Measurements from ENCODE around the gene QSOX2.
"Not testable (repeated sequence)": the region's sequence is repeated elsewhere in the genome, so short reads cannot be mapped to it uniquely, and the experiment has no call there.

Gene QSOX2

DNA sequence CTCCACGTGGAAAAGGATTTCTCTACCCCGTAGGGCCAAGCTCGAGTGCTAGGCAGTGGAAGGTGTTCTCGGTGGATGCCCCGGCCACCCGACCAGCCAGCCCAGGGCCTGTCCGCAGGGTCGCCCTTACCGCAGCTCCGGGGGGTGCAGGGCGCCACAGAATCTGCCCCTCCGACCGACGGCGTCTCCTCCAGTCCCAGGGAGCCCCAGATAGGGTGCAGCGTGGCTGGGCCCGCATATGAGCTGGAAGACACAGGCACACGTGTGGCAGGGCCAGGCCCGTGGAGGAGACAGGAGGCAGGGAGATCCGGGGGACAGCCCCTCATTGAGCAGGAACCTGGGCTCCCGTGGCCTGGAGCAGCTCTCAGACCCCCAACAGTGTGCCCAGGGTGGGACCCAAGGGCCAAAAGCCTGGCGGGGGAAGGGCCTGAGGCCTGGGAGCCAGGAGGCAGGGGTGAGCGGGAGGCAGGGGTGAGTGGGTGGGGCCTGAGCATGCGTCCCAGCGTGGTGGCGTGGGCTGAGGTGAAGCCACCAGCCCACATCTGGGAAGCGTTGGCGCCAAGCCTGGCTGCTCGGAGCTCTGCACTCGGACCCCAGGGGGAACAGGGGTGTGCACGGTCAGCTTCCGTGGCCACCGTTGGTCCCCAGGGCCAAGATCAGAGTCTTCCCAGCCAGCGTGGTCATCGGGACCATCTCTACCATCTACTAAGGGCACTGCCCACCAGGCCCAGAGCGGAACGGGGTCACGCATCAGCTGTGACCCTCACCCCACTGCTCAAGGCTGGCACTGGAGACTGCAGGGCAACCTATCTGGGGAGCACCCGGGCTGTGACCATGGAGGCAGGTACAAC, 36.0 kb upstream of the QSOX2 start:
- no peak for DNase-seq

DNA sequence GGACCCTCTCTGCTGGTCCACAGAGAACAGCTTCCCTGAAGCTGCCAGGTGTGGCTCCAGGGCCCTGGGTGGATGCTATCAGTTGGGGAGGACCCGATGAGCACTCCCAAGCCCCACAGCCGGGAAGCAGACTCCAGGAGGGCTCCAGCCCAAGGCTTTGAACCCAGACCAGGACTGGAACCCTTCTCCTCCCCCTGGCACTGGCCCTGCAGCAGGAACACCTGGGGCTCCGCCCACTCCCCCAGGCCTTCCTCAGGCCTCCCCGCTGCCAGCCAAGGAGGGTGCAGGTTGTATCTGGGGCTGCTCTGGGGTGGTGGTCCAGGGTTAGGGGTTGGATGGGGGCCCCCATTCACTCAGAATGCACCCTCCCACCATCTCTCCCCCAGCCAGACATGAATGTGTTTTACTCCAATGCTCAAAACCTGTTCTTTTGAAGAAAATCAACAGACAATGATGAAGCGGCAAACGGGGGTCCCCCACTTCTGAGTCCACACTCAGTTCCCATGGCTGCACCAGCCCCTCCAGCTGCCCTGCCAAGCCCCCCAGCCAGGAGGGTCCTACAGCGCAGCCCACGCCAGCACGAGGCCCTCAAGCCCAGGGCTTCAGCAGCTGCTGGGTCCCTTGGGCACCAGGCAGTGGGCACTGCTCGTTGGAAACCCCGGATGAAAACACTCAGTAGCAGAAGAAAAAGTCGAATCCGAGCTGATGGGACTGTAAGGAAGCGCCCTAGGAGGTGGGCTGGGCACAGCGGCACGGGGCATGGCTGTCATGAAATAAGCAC, 35.1 kb upstream of the QSOX2 start:
- DNase-seq = no peak

DNA sequence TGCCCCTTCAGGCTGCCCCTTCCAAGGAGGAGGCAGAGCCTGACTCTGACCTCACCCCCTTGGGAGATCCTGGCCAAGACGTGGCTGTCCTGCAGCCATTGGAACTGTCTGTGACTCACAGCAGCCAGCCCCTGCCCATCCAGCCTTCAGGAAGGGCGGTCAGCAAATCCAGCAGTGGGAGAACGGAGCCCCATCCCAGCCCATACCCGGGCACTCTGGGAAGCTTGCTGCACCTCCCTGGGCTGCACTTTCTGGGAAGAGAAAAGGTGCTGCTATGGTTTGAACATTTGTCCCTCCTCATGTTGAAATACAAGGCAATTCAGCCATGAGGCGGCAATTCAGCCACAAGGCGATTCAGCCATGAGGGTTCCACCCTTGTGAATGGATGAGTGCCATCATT, 33.9 kb upstream of the QSOX2 start:
- DNase-seq = no peak

DNA sequence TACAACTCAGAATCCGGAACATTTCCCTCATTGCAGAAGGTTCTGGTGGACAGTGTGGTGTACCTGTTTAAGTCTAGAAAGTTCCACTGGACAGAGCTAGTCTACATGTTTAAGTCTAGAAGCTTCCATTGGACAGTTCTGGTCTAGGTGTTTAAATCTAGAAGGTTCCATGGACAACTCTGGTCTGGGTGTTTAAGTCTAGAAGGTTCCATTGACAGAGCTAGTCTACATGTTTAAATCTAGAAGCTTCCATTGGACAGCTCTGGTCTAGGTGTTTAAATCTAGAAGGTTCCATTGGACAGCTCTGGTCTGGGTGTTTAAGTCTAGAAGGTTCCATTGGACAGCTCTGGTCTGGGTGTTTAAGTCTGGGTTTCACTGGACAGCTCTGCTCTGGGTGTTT, 33.3 kb upstream of the QSOX2 start:
- no peak for DNase-seq

DNA sequence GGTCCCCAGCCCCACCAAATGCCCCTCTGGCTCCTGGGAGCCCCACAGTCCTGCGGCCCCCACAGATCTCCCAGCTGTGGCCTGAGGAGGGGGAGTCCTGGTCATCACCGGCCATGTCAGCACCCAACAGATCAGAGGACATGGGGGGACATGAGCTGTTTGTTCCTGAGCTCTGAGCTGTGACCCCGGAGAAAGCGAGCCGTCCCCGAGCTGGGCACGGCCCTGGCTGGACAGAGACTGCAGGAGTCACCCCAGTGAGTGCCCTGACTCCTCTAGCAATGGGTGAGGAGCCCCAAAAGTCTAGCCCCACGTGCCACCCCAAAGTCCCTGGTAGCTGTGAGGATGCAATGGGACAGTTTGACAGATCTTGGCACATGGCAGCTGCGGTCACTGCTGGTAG, 32.6 kb upstream of the QSOX2 start:
- no peak for DNase-seq

DNA sequence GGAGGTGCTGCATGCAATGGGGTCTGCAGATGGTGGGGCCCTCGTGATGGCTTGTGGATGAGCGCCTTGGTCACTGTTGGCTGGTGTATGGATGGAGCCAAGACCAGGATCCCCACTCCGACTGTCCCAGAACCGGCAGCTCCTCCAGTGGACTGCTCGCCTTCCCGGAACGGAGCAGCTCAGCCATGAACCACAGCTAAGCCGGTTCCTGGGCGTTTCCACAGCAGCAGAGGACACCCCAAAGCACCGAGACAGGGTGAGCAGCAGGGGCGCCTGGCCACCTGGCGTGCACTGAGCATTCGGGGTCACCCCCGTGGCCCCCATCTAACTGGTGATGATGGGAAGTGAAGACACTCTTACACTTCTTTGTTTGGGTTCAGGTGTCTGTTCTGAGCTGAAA, 32.1 kb upstream of the QSOX2 start:
- no peak for DNase-seq

DNA sequence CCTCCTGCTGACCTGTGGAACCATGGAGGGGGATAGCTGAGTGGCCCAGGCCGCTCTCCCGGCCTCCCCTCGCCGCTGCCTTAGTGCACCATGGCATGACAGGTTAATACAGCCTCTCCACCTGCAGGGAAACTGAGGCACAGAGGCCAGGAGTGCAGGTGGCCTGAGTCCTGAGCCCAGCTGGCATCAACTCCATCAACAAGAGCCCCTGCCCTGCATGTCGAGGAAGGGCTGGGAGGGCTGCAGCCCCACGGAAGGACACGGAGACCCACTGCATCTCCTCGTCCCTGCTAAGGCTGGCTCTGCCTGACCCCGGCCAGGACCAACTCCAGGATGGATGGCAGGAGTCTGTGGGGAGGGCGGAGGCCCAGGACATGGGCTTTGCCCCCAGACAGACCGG, 31.1 kb upstream of the QSOX2 start:
- no peak for DNase-seq

DNA sequence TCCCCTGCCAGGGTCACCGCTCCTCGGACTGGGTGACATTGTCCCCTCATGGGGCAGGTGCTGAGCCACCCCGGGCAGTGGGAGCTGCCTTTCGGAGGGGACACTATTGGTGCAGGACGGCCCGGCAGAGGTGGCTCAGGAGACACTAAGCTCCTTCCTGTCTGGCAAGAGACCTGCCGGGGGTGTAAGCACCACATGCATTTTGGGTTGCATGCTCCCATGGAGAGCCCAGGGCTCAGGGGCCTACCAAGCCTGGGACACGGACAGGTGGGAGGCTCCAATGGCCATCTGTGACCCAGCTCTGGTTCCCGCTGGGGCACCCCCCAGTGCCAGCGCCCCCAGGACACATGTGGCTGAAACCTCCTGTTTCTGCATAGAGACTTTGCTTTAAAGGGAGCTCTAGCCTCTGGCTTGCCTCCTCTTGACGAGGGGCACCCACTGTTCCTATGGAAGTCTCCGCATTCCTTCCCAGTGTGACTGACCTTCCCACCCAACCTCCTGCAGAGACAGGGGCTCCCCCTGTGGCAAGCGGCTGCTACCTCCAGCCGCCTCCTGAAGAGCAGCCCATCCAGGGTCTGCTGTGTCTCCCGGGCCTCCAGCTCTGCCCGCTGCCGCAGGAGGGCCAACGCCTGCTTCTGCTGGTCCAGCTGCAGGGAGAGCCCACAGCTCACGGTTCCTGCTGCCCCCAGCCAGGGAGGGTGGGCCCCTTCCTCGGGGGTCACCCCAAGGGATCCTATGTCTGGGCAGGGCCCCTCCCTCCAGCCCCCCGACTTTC, 30.2 kb upstream of the QSOX2 start:
- DNase-seq = no peak

DNA sequence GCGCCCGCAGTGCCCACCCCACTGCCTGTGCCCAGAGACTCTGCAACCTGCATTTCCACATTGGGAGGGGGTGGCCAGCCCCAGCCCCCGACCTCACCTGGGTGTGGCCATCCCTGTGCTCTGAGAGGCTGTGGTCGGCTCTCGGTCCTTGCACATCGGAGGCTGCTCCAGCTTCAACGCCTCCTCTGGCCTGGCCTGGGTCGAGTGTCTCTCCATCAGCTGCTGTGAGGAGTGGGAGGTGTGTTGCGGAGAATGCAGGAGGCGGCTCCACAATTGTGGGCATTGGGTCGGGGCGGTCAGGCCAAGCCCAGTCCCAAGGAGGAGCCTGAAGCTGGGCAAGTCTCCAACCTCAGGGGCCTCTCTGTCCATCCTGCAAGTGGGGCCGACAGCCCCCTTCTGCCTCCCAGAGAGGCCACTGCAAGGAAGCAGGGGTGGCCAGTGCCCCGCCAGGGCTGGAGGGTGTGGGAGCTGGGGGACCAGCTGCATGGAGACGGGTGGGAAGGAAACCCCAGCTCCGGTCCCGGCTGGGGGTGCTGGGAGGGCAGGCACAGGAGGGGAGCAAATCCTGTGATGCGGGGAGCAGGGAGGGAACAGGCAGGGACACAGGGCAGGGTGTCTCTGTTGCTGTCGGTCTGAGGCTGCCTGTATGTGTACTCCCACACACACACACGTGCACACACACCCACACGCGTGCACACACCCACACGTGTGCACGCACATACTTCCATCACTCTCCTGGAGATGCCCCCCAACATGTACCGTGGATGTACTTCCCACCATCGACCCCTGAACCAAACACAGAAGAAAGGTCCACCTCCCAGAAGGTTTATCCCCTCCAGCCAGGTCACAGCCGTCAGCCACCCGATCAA, 29.4 kb upstream of the QSOX2 start:
- no peak for DNase-seq

DNA sequence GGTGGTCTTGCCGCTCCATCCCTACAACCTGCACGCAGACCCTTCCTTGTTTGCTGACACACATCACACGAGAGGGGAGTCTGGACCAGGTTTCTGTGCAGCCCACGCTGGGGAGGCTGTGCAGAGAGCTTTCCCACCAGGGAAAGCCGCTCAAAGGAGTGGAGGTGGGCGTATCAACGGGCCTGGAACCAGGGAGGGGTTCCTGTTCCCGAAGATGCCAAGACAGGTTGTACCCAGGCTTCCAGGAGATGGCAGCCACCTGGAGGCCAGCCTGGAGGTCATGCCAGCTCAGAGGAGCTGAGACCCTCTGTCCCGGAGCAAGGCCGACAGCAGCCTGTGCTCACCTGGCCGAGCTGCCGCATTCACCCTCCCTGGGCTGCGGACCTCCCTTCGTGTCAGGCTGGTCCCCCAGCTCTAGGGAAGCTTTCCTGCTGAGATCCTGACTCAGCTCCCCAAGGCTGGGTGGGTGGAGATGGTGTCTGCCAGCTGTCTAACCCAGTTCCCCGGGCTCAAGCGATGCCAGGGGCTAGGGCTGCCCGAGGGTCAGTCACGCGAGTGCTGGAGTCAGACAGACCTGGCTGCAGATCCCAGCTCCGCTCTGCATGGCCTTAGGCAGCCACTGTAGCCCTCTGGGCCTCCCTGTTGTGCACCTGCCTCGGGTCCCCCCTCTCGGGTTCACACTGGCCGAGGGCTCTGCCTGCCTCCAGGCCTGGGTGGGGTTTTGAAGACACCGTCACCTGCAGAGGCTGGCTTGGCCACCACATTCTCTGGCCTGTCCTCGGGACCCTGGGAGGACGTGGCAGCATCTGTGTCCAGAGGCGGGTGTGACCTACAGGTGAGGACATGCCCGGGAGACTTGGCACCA, 28.5 kb upstream of the QSOX2 start:
- DNase-seq = no peak

DNA sequence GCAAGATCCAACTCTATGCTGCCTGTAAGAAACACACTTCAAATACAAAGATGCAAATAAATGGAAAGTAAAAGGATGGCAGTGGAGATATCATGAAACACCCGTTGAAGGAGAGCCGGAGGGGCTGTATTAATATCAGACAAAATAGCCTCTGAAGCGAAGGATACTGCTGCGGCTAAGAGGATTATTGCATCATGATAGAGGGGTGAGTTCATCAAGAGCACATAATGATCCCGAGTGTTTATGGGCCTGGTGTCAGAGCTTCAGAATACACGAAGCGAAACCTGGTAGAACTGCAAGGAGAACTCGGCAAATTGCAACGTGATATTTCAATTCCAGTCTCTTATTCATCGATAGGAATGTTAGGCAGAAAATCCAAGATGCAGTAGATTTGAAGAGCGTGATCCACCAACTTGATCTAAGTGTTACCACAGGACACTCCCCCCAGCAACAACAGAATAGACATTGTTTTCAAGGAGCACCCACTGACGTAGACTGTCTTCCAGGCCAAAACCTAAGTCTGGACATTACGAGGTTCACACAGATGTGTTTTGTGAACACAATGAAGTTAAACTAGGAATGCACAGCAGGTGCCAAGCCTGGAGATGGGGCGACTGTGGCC, 27.7 kb upstream of the QSOX2 start:
- no peak for DNase-seq

DNA sequence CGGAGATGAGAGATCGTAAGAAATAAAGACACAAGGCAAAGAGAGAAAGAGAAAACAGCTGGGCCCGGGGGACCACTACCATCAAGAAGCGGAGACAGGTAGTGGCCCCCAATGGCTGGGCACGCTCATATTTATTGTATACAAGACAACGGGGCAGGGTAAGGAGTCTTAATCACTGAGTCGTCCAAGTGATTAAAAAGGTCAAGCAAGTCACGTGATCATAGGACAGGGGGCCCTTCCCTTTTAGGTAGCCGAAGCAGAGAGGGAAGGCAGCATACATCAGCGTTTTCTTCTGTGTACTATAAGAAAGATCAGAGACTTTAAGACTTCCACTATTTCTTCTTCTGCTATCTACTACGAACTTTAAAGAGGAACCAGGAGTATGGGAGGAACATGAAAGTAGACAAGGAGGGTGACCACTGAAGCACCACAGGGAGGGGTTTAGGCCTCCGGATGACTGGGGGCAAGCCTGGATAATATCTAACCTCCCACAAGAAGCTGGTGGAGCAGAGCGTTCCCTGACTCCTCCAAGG, 24.6 kb upstream of the QSOX2 start:
- DNase-seq = no peak

DNA sequence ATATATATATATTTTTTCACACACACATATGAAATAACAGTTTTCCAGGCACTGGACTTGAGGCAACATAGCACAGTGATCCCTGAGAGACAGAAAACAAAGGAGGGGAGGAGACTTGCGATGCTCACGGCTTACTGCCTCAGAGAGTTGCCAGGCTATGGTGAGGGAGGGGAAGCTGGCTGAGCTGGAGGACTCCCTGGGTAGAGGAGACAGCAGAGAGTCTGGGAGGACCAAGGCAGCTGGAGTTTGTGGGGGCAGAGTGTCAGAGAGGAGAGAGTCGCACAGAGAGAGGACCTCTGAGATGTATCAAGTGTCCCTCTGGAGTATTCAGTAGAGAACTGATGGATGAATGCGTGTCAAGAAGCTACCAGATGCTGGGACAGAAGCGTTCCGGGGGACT, 23.1 kb upstream of the QSOX2 start:
- no peak for DNase-seq

DNA sequence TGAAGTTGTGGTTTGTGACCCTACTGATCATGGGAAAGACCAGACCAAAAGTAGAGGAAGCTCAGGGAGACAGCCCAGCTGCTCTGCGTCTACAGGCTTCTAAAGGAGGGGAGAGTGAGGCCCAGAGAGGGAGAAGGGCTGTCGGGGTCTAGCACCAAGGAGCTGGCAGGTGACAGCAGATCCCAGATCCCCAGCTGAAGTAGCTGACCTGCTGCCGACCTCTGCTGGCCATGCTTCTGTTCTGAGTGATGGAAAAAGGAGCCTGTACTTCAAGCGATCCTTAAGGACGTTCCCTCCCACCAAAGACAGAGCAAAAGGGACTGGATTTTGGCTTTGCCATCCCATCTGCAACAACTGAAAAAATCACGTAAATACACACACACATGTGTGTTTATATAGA, 22.7 kb upstream of the QSOX2 start:
- DNase-seq = no peak

DNA sequence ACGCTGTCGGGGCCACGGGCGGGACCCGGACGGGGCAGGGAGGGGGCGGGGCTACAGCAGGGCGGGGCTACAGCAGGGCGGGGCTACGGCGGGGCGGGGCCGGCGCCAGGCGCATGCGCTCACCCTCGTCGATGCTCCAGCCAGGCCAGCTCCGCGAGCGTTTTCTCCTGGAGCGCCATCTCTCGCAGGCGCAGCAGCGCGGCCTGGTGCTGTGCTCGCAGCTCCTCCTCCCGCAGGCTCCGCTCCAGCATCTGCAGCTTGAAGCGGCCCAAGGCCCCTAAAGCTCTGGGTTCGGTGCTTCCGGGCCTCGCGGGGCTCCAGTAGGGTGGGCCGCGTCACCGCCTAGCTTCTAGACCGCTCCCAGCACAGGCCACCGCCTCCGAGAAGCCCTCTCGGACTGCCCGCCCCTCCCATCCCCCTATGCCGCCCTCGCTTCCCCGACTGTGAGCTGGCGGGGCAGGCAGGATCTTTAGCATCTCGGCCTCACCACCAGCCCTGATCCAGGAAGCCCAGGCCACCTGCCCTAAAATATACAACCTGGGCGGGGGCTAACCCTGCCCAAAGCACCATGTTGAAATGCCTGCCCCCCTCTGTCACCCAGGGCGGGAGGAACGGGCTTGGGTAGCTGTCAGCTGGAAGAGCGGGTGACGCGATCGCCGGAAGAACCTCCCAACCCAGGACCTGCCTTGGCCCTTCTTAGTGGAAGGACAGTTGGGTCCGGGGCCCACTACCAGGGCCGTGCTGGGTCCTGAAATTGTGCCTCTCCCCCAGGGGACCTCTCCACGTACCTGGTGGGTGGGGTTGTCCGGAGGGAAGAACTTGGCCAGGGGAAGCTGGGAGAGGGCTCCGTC, 21.9 kb upstream of the QSOX2 start:
- peak; percentile 79 for DNase-seq

DNA sequence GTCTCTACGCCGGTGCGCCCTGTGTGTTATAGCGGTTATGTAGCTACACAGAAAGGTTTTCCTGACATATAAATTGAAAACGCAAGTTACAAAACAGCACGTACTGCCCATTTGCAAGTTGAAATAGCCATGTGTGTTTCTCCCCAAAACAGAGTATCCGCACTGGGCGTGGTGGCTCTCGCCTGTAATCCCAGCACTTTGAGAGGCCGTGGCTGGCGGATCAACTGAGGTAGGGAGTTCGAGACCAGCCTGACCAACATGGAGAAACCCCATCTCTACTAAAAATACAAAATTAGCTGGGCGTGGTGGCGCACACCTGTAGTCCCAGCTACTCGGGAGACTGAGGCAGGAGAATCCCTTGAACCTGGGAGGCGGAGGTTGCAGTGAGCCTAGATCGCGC, 21.0 kb upstream of the QSOX2 start:
- DNase-seq = not testable (repeated sequence)

DNA sequence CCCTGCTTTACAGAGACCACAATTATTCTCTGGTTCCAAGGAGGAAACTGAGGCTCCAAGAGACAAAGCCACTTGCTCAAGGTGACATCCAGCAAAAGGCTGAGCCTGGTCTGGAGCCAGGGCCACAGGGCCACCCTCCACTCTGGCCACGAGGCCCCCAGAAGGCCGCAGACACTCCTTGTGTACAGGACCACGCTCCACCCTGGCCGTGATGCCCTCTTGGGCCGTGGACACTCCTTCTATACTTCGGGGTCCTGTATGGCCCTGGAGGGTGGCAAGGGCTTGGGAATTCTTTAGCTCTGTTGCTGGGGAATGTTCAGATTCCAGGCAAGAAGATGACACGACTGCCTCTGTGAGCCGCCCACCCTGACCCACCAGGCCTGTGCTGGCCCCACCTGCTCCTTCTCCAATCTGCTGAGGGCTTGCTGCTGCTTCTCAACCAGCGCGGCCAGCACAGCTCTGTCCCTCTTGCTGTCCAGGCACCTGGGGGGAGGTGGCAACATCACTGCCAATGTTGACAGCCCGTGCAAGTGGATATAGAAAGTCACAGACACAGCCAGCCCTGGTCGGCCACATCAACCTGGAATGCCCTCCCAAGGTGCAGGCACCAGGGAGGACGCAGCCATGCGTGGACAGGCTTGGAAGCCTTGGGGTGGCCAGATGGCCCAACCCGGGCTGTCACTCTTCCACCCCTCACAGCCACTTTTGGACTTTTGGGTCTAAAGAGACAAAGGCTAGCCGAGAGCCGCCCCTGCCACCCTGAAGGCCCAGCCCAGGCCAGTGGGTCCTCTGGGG, 20.1 kb upstream of the QSOX2 start:
- no peak for DNase-seq

DNA sequence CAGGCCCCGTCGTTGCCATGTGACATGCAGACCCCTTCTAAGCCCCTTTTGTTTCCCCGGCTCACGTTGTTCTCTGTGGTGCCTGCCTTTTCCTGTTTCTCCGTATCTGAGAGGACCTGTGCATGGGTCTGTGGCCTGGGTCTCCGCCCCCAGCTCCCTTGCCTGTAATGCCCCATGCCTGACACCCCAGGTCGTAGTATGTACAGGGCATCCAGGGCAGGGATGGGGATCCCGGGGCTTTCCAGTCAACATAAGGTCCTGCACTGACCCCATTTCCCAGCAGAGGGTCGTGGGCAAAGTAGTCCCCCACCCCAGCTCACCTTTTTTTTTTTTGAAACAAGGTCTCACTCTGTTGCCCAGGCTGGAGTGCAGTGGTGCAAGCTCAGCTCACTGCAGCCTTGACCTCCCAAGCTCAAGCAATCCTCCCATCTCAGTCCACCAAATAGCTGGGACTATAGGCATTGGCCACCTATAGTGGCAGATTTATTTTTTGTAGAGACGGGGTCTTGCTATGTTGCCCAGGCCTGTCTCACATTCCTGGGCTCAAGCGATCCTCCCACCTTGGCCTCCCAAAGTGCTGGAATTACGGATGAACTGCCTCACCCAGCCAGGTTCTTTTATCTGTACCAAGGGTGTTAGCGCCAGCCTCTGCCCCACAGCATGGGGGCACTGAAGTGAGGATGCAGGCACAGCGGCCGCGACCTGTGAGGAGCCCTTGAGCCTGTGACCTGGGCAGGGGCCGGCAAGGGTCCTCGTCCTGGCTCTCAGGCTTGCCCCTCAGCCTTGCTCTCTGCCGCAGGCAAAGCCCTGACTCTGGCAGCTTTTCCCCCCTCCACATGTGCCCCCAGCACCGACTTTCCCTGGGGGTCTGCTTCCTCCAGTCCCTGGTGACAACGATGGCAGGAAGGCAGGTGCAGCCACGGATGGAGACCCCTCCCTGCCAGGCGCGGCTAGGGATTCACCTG, 19.1 kb upstream of the QSOX2 start:
- DNase-seq = no peak

Measured in activated naive CD4-positive, alpha-beta T cell treated with anti-CD3 and anti-CD28 coated beads, Interleukin-2, amount 50 U/mL, for 16 hours (primary cell).